ENCODE data around the gene PAF1. TPM values are rescaled to one million over a fixed set of nuclear protein-coding genes. Genes with fewer than 3 reads are reported as not detected.

The PAF1 gene
- total and polyA plus RNA-seq, 2 of the 13 experiments (the other 11 are each of a cell fraction or from before 2014, with no cell fraction given) = 30.2 to 31.1 TPM

DNA sequence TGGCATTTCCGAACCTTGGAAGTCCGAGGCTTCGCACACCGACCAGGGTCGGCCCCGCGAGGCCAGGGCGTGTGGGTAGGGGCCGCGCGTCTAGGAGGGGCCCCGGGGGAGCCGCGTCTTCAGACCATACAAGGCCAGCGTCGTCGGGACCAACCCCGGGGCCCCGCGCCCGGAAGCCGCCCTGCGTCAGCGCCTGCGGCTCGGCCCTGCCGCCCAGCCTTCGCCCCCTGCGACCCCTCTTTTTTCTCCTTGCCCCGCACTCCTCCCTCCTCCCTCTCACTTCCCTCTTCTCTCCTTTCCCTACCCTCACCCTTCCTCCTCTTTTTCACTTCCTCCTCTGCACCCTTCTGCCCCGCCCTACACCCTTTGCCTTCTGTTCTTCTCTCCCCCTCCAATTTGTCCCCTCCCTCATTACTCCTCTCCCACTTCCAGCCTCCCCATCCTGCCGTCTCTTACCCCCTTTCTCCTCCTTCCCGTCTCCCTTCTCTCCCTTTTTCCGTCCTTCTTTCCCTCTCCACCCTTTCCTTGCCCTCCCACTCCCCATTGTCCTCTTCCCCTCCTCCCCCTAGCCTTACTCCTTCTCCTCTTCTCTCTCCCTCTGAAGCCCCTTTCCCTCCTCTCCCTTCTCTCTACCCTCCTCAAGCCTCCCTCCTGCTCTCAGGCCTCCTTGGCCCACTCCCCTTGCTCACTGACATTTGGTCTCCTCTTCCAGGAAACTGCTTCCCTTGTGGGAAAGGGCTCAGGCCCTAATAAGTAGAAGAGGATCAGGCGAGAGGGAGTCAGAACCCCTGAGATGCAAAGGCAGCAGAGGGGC, 19.3 kb upstream of the PAF1 start (continued):
- TF ChIP-seq, protein P1, sequence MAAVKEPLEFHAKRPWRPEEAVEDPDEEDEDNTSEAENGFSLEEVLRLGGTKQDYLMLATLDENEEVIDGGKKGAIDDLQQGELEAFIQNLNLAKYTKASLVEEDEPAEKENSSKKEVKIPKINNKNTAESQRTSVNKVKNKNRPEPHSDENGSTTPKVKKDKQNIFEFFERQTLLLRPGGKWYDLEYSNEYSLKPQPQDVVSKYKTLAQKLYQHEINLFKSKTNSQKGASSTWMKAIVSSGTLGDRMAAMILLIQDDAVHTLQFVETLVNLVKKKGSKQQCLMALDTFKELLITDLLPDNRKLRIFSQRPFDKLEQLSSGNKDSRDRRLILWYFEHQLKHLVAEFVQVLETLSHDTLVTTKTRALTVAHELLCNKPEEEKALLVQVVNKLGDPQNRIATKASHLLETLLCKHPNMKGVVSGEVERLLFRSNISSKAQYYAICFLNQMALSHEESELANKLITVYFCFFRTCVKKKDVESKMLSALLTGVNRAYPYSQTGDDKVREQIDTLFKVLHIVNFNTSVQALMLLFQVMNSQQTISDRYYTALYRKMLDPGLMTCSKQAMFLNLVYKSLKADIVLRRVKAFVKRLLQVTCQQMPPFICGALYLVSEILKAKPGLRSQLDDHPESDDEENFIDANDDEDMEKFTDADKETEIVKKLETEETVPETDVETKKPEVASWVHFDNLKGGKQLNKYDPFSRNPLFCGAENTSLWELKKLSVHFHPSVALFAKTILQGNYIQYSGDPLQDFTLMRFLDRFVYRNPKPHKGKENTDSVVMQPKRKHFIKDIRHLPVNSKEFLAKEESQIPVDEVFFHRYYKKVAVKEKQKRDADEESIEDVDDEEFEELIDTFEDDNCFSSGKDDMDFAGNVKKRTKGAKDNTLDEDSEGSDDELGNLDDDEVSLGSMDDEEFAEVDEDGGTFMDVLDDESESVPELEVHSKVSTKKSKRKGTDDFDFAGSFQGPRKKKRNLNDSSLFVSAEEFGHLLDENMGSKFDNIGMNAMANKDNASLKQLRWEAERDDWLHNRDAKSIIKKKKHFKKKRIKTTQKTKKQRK (IDR thresholded peaks at IDR 0.05; ENCODE audit: low read length) = no peak
- TF ChIP-seq SP140L (CRISPR knock-in tag; IDR thresholded peaks at IDR 0.05; ENCODE audit: borderline replicate concordance) (no peak), ZNF83 (CRISPR knock-in tag; IDR thresholded peaks at IDR 0.05; ENCODE audit: borderline replicate concordance) (no peak), ZNF660 (CRISPR knock-in tag; IDR thresholded peaks at IDR 0.05; ENCODE audit: borderline replicate concordance, low read depth) (no peak), ETV6 (CRISPR knock-in tag; conservative IDR thresholded peaks at IDR 0.05) (0 out of 2 replicates have a peak, but pooled peaks have one; percentile 39), ZNF460 (CRISPR knock-in tag; IDR thresholded peaks at IDR 0.05; ENCODE audit: borderline replicate concordance) (no peak), DMAP1 (CRISPR knock-in tag; IDR thresholded peaks at IDR 0.05) (no peak), RELA (CRISPR knock-in tag; IDR thresholded peaks at IDR 0.05) (no peak), NCOA1 (CRISPR knock-in tag; IDR thresholded peaks at IDR 0.05) (no peak), TBX3 (IDR thresholded peaks at IDR 0.05; ENCODE audit: borderline replicate concordance) (no peak), ZNF207 (IDR thresholded peaks at IDR 0.05; ENCODE audit: borderline replicate concordance) (no peak), MLLT10 (CRISPR knock-in tag; IDR thresholded peaks at IDR 0.05) (no peak), ZNF225 (CRISPR knock-in tag; IDR thresholded peaks at IDR 0.05) (no peak), NR3C1 (CRISPR knock-in tag; IDR thresholded peaks at IDR 0.05) (no peak), ZNF776 (CRISPR knock-in tag; IDR thresholded peaks at IDR 0.05) (no peak), RCOR2 (CRISPR knock-in tag; IDR thresholded peaks at IDR 0.05) (no peak)
- TF ChIP-seq, protein P2, sequence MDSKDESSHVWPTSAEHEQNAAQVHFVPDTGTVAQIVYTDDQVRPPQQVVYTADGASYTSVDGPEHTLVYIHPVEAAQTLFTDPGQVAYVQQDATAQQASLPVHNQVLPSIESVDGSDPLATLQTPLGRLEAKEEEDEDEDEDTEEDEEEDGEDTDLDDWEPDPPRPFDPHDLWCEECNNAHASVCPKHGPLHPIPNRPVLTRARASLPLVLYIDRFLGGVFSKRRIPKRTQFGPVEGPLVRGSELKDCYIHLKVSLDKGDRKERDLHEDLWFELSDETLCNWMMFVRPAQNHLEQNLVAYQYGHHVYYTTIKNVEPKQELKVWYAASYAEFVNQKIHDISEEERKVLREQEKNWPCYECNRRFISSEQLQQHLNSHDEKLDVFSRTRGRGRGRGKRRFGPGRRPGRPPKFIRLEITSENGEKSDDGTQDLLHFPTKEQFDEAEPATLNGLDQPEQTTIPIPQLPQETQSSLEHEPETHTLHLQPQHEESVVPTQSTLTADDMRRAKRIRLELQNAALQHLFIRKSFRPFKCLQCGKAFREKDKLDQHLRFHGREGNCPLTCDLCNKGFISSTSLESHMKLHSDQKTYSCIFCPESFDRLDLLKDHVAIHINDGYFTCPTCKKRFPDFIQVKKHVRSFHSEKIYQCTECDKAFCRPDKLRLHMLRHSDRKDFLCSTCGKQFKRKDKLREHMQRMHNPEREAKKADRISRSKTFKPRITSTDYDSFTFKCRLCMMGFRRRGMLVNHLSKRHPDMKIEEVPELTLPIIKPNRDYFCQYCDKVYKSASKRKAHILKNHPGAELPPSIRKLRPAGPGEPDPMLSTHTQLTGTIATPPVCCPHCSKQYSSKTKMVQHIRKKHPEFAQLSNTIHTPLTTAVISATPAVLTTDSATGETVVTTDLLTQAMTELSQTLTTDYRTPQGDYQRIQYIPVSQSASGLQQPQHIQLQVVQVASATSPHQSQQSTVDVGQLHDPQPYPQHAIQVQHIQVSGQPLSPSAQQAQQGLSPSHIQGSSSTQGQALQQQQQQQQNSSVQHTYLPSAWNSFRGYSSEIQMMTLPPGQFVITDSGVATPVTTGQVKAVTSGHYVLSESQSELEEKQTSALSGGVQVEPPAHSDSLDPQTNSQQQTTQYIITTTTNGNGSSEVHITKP (CRISPR knock-in tag; IDR thresholded peaks at IDR 0.05; ENCODE audit: low read depth) = no peak
- TF ChIP-seq, protein P3, sequence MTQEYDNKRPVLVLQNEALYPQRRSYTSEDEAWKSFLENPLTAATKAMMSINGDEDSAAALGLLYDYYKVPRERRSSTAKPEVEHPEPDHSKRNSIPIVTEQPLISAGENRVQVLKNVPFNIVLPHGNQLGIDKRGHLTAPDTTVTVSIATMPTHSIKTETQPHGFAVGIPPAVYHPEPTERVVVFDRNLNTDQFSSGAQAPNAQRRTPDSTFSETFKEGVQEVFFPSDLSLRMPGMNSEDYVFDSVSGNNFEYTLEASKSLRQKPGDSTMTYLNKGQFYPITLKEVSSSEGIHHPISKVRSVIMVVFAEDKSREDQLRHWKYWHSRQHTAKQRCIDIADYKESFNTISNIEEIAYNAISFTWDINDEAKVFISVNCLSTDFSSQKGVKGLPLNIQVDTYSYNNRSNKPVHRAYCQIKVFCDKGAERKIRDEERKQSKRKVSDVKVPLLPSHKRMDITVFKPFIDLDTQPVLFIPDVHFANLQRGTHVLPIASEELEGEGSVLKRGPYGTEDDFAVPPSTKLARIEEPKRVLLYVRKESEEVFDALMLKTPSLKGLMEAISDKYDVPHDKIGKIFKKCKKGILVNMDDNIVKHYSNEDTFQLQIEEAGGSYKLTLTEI (CRISPR knock-in tag; conservative IDR thresholded peaks at IDR 0.05) = no peak

All from HepG2 (cell line).